Measurements from ENCODE around the gene IL20RA. TPM values are rescaled to one million over a fixed set of nuclear protein-coding genes. Genes with fewer than 3 reads are reported as not detected.
"Not testable (repeated sequence)": the region's sequence is repeated elsewhere in the genome, so short reads cannot be mapped to it uniquely, and the experiment has no call there.

Gene IL20RA
- total RNA-seq, 4 donors from 2014 or later = 0.88 to 6.4 (median 4.3) TPM

DNA sequence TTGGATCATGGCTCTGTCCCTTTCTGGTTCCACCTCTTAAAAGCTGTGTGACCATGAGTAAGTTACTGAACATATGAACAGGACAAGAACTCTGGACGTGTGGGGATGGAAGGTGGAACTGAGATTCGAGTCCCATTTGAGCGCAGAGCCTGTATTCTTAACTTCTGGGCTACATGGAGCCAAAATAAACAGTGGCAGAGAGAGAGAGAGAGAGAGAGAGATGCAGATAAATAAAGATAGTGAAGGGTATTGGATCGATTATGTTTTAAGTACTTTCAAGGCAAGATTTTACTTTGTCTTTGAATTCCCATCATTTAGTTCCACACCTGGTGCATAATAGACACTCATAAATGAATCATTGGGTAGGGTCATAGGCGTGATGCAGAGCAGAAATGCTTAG is 82.9 kb downstream of the IL20RA start:
- intact Hi-C loops (cut with DNase I; ENCODE audit: low total_unique reads) = no loop called here

DNA sequence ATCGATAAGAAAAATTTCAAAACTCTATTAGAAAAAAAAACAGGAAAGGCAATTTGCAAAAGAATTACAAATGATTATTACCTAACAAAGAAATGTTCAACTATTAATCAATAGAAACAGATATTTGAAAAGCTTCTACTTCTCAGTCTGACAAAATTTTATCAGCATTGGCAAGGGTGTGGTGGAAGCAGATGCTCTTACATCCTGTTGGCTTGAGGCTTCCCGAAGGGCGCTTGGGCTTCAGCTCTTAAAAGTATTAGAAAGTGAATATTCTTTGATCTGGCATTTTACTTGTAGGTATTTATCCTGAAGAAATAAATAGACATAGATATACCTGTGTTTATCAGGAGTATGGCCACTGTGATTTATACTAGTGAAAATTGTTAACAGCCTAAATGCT is 84.0 kb downstream of the IL20RA start:
- H3K36me3 ChIP-seq = no peaks in the 10 kb centered on the region
- intact Hi-C loops (cut with DNase I; ENCODE audit: low total_unique reads) = no loop called here
- no peak overlapping the region for H3K27ac ChIP-seq
- H3K4me1 ChIP-seq = no peaks in the 10 kb centered on the region
- DNase-seq = no peak
- no peaks in the 10 kb centered on the region for H3K9me3 ChIP-seq
- no peak overlapping the region for H3K4me3 ChIP-seq
- TF ChIP-seq CTCF (IDR thresholded peaks at IDR 0.05) = no peak
- no peak for TF ChIP-seq POLR2A (IDR thresholded peaks at IDR 0.05)
- no peaks in the 10 kb centered on the region for H3K27me3 ChIP-seq

More for the DNA sequence above, 82.9 kb downstream of the IL20RA start:
- TF ChIP-seq CTCF (IDR thresholded peaks at IDR 0.05) (no peak), POLR2A (IDR thresholded peaks at IDR 0.05) (no peak)
- H3K36me3 ChIP-seq = no peaks in the 10 kb centered on the region
- H3K27me3 ChIP-seq = no peaks in the 10 kb centered on the region
- H3K9me3 ChIP-seq = no peaks in the 10 kb centered on the region
- DNase-seq = no peak
- no peak overlapping the region for H3K4me3 ChIP-seq
- no peak overlapping the region for H3K27ac ChIP-seq
- no peaks in the 10 kb centered on the region for H3K4me1 ChIP-seq

DNA sequence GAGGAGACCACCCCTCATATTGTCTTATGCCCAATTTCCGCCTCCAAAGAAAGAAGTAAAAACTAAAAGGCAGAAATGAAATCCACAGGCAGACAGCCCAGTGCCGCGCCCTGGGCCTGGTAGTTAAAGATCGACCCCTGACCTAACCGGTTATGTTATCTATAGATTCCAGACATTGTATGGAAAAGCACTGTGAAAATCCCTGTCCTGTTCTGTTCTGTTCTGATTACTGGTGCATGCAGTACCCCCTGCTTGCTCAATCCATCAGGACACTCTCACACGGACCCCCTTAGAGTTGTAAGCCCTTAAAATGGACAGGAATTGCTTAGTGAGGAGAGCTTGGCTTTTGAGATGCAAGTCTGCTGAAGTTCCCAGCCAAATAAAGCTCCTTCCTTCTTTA is 84.8 kb downstream of the IL20RA start:
- DNase-seq; intact Hi-C loops (cut with DNase I; ENCODE audit: low total_unique reads); H3K36me3 ChIP-seq; H3K27me3 ChIP-seq; H3K27ac ChIP-seq; H3K4me3 ChIP-seq; H3K4me1 ChIP-seq; H3K9me3 ChIP-seq: not testable (repeated sequence)

DNA sequence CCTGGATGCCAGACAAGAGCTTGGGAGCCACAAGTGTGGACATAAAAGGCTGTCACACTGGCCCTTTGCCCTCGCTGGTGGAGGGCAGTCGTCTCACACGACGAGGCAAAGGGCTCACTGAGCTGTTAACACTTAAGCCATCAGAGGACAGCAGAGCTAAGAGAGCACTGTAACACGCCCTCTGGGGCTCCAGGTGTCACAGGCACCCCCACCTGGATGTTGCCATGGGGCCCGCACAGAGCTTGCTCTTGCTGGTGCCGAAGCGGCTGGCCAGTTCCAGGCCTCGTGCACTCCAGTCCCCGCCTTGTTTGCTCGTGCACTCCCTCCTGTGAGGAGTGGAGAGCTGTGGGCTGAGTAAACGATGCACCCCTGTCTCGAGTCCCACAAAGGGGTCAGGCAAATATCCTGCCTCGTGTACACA is 85.3 kb downstream of the IL20RA start:
- Histone ChIP-seq H3K36me3 (no peaks in the 10 kb centered on the region), H3K4me3 (no peak overlapping the region), H3K27me3 (no peaks in the 10 kb centered on the region), H3K4me1 (no peaks in the 10 kb centered on the region), H3K9me3 (no peaks in the 10 kb centered on the region), H3K27ac (no peak overlapping the region)
- TF ChIP-seq CTCF (IDR thresholded peaks at IDR 0.05) (no peak), POLR2A (IDR thresholded peaks at IDR 0.05) (no peak)
- no peak for DNase-seq
- intact Hi-C loops (cut with DNase I; ENCODE audit: low total_unique reads) = no loop called here

DNA sequence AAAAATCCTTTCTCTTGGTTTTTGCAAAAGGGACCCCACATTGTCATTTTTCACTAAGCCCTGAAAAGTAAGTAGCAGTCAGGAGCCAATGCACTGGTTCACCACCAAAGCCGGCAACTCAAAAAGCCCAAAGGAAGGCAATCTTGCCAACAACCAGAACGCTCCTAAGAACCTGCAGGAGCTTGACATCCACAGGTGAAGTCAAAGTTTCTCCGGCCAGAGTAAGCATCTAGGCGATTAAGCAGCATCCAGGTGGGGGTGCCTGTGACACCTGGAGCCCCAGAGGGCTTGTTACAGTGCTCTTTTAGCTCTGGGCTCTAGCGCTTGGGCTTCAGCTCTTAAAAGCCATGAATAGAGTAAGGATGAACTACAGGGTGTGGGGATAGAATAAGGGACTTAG is 86.6 kb downstream of the IL20RA start:
- Histone ChIP-seq H3K4me3 (no peak overlapping the region), H3K27me3 (no peaks in the 10 kb centered on the region), H3K36me3 (no peaks in the 10 kb centered on the region), H3K4me1 (no peaks in the 10 kb centered on the region), H3K9me3 (no peaks in the 10 kb centered on the region), H3K27ac (no peak overlapping the region)
- intact Hi-C loops (cut with DNase I; ENCODE audit: low total_unique reads) = no loop called here
- TF ChIP-seq CTCF (IDR thresholded peaks at IDR 0.05) = no peak
- no peak for TF ChIP-seq POLR2A (IDR thresholded peaks at IDR 0.05)
- DNase-seq = no peak
